A673 (cell line): ENCODE results near the gene LTBP4. TPM values are rescaled to one million over a fixed set of nuclear protein-coding genes. Genes with fewer than 3 reads are reported as not detected.

Source experiments
- BruUV-seq: library from RNA; stranded (reverse); fragments of 400-500 nt; replicated peaks from 2 replicates; lab custom pipeline; 2021; lab: Mats Ljungman, UMichigan
- CTCF ChIA-PET: fragments of 300-600 bp; sonication (Branson Sonifier 250); formaldehyde crosslinking; loops from one replicate; lab custom pipeline; 2022; ENCODE audit warnings: antibody characterized with exemption; lab: Charles Lee
- POLR2A ChIA-PET: fragments of 300-600 bp; sonication (Branson Sonifier 250); formaldehyde crosslinking; loops from one replicate; lab custom pipeline; 2022; ENCODE audit warnings: antibody characterized with exemption; ENCODE audit not compliant: low non-redundant PET; lab: Charles Lee
- DNase-seq: peaks from one replicate; pipeline ENCODE4 v3.0.0-alpha.2; 2015; ENCODE audit warnings: low spot score
- H3K27ac ChIP-seq: fragments of 200-600 bp; sonication (generic); 2 replicates; pipeline ENCODE4 v1.5.1; 2016; ENCODE audit warnings: mixed run types, low read depth, mild to moderate bottlenecking, mixed read lengths, antibody characterized with exemption, low read length; ENCODE audit not compliant: poor library complexity, severe bottlenecking
- H3K27me3 ChIP-seq: fragments of 200-600 bp; sonication (generic); replicated peaks from 2 replicates; pipeline ENCODE4 v1.6.1; 2017; ENCODE audit warnings: mixed run types, low read depth, mild to moderate bottlenecking, mixed read lengths, antibody characterized with exemption, low read length; ENCODE audit not compliant: insufficient read depth, poor library complexity
- H3K36me3 ChIP-seq: fragments of 200-600 bp; sonication (generic); 2 replicates; pipeline ENCODE4 v1.6.1; 2016; ENCODE audit warnings: mixed run types, mild to moderate bottlenecking, mixed read lengths, antibody characterized with exemption, low read length; ENCODE audit not compliant: insufficient read depth, poor library complexity, severe bottlenecking
- H3K4me1 ChIP-seq: fragments of 200-600 bp; sonication (generic); 2 replicates; pipeline ENCODE4 v1.6.1; 2017; ENCODE audit warnings: mixed run types, mild to moderate bottlenecking, mixed read lengths, antibody characterized with exemption, low read length; ENCODE audit not compliant: insufficient read depth, poor library complexity, severe bottlenecking
- H3K4me3 ChIP-seq: fragments of 200-600 bp; sonication (generic); 2 replicates; pipeline ENCODE4 v1.5.1; 2016; ENCODE audit warnings: low read depth, mixed run types, mild to moderate bottlenecking, mixed read lengths, low read length; ENCODE audit not compliant: poor library complexity, severe bottlenecking
- H3K9me3 ChIP-seq: fragments of 200-600 bp; sonication (generic); 2 replicates; pipeline ENCODE4 v1.6.1; 2016; ENCODE audit warnings: mixed run types, low read depth, mild to moderate bottlenecking, mixed read lengths, antibody characterized with exemption, low read length; ENCODE audit not compliant: poor library complexity, severe bottlenecking
- EZH2 ChIP-seq: fragments of 200-600 bp; sonication (generic); IDR thresholded peaks from 2 replicates; pipeline ENCODE4 v1.6.1; 2017; ENCODE audit warnings: borderline replicate concordance, low read depth, mild to moderate bottlenecking, mixed read lengths, antibody characterized with exemption, low read length; ENCODE audit not compliant: poor library complexity, severe bottlenecking
- intact Hi-C: fragments of 100-400 bp; cut with micrococcal nuclease; formaldehyde crosslinking; loops from one replicate; pipeline ENCODE4 v1.10.0; 2022; ENCODE audit not compliant: unreplicated experiment
- total RNA-seq: library from RNA; stranded (reverse); gene quantifications from 2 replicates; pipeline ENCODE4 v1.2.3, GENCODE V29; 2021
- TF ChIP-seq, protein P1 (sequence below): fragments of 300-800, 200-600 bp; sonication (generic); conservative IDR thresholded peaks from 2 replicates; pipeline ENCODE4 v1.5.1; 2017; ENCODE audit warnings: low read depth, mild to moderate bottlenecking, antibody characterized with exemption, low read length, moderate library complexity, mixed read lengths

The LTBP4 gene
- total RNA-seq, 1 experiment from 2014 or later, result 139 TPM

DNA sequence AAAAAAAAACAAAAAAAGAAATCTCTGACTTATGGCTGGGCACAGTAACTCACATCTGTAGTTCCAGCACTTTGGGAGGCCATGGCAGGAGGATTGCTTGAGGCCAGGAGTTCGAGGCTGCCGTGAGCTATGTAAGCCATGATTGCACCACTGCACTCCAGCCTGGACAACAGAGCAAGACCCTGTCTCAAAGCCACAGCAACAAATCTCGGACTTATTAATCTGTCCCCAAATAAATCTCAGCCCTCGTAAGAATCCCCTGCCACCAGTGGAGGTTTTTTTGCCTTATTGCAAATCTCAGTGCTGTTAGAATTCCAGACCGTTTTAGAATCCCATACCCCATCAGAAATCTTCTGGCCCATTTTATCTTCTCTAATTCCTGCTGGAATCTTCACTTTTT is 19.6 kb upstream of the LTBP4 start:
- Histone ChIP-seq H3K36me3 (peaks cover 23% of the 10 kb centered on the region), H3K4me3 (no peak overlapping the region), H3K27me3 (no peaks in the 10 kb centered on the region), H3K9me3 (no peaks in the 10 kb centered on the region), H3K4me1 (peaks cover 4% of the 10 kb centered on the region), H3K27ac (no peak overlapping the region)
- intact Hi-C loops, result no loop called here
- TF ChIP-seq EZH2, result no peak
- TF ChIP-seq, protein P1, sequence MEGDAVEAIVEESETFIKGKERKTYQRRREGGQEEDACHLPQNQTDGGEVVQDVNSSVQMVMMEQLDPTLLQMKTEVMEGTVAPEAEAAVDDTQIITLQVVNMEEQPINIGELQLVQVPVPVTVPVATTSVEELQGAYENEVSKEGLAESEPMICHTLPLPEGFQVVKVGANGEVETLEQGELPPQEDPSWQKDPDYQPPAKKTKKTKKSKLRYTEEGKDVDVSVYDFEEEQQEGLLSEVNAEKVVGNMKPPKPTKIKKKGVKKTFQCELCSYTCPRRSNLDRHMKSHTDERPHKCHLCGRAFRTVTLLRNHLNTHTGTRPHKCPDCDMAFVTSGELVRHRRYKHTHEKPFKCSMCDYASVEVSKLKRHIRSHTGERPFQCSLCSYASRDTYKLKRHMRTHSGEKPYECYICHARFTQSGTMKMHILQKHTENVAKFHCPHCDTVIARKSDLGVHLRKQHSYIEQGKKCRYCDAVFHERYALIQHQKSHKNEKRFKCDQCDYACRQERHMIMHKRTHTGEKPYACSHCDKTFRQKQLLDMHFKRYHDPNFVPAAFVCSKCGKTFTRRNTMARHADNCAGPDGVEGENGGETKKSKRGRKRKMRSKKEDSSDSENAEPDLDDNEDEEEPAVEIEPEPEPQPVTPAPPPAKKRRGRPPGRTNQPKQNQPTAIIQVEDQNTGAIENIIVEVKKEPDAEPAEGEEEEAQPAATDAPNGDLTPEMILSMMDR, result no peak
- CTCF ChIA-PET, result no interaction called here
- DNase-seq, result no peak
- POLR2A ChIA-PET, result no interaction called here
- BruUV-seq, result no TSS peak

DNA sequence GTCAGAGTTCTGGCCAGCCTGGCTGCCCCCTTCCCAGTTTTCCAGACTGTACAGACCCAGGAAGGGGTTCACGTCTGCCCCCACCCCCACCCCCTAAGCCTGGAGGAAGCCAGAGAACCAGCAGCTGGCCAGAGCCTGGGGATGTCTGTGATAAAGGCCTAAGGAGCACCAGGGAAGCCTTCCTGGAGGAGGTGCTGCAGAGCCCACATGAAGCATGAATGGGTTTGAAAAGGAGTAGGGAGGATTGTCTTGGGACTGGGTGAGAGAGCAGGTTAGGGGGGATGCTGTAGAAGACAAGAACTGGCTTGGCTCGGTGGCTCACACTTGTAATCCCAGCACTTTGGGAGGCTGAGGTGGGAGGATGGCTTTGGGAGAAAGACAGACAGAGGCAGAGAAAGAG is 18.7 kb upstream of the LTBP4 start:
- H3K36me3 ChIP-seq, result peaks cover 23% of the 10 kb centered on the region
- H3K9me3 ChIP-seq, result no peaks in the 10 kb centered on the region

DNA sequence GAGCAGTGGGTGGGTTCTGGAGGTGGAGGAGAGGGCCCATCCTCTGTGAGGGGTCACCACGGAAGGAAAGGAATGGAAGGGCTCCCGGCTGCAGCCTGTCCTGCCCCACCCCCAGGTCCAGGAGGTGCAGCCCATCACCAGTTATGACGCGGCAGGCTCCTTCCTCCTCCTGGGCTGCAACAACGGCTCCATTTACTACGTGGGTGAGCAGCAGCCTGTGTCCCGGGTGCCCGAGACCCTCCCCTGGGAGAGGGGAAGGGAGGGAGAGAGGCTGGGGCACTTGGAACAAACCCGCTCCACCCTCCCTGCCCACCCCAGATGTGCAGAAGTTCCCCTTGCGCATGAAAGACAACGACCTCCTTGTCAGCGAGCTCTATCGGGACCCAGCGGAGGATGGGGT is 17.9 kb upstream of the LTBP4 start:
- BruUV-seq, result no TSS peak
- peaks cover 23% of the 10 kb centered on the region for H3K36me3 ChIP-seq
- intact Hi-C loops, result no loop called here
- no peaks in the 10 kb centered on the region for H3K27me3 ChIP-seq
- ChIA-PET POLR2A (no interaction called here), CTCF (interaction anchor here (0.6 kb wide), 1 partner anchor 60 kb away, joined by 14 read pairs; no protein-coding TSS in a partner anchor)
- H3K27ac ChIP-seq, result no peak overlapping the region
- H3K9me3 ChIP-seq, result no peaks in the 10 kb centered on the region
- H3K4me3 ChIP-seq, result no peak overlapping the region
- no peaks in the 10 kb centered on the region for H3K4me1 ChIP-seq
- no peak for DNase-seq
- TF ChIP-seq, protein P1, result no peak
- no peak for TF ChIP-seq EZH2

More for the DNA sequence above, 18.7 kb upstream of the LTBP4 start:
- no peak for DNase-seq
- ChIA-PET POLR2A (no interaction called here), CTCF (no interaction called here)
- BruUV-seq, result no TSS peak
- Histone ChIP-seq H3K27me3 (no peaks in the 10 kb centered on the region), H3K4me3 (no peak overlapping the region), H3K27ac (no peak overlapping the region), H3K4me1 (peaks cover 2% of the 10 kb centered on the region)
- intact Hi-C loops, result no loop called here
- TF ChIP-seq, protein P1, result no peak
- no peak for TF ChIP-seq EZH2
